Measurements from ENCODE around the gene MSMO1. TPM values are rescaled to one million over a fixed set of nuclear protein-coding genes. Genes with fewer than 3 reads are reported as not detected.
A peak's percentile ranks its signal among the peaks of the same experiment; 100 is the strongest.

MSMO1 gene
- total RNA-seq, 1 experiment from 2014 or later = 80.4 TPM

- Mint-ChIP-seq H3K9me3 (ENCODE audit: unreplicated experiment) (no peaks in the 10 kb centered on the region), H3K36me3 (ENCODE audit: insufficient read depth, unreplicated experiment) (peaks cover 63% of the 10 kb centered on the region), H3K27ac (ENCODE audit: low read depth, unreplicated experiment) (peak overlapping the region; percentile 13), H3K4me1 (ENCODE audit: insufficient read depth, unreplicated experiment) (peaks cover 36% of the 10 kb centered on the region), H3K4me3 (ENCODE audit: unreplicated experiment) (no peak overlapping the region), H3K27me3 (ENCODE audit: insufficient read depth, unreplicated experiment) (no peaks in the 10 kb centered on the region)
- DNase-seq (ENCODE audit: unreplicated experiment) = peak; percentile 68
- TF ChIP-seq CTCF (IDR thresholded peaks at IDR 0.05; ENCODE audit: unreplicated experiment) = no peak
- CTCF ChIA-PET = no interaction called here
- intact Hi-C loops (cut with micrococcal nuclease) = loop anchor here (1.0 kb wide), 1 partner anchor 15 kb away; the partner anchor contains the start of gene MSMO1
- POLR2A ChIA-PET = interaction anchor here (1.2 to 9.2 kb wide), 2 partner anchors 13 to 16 kb away, joined by 3 to 112 read pairs; partner anchors contain the start of gene MSMO1
- no TSS peak for BruUV-seq (replicated peaks)
These were observed 15.0 kb upstream of the MSMO1 start for GRCh38 chr4:165312506-165312905.

DNA sequence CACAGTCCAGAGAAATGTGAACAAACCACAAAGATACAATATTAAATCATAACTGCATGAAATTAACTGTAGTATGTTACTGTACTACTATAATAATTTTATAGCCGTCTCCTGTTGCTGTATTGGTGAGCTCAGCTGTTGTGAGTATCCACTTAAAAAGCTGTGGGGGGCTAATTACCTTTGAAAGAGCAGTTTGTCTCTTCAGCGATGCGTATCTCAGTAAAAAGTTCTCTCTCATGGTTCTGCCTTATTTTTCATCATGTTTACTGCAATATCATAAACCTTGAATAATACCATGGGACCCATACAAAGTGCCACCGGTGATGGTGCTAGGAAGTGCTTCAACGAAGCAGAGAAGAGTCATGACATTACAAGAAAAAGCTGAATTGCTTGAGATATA is 8.4 kb upstream of the MSMO1 start:
- Mint-ChIP-seq H3K4me3 (ENCODE audit: unreplicated experiment) (no peak overlapping the region), H3K9me3 (ENCODE audit: unreplicated experiment) (no peaks in the 10 kb centered on the region), H3K4me1 (ENCODE audit: insufficient read depth, unreplicated experiment) (no peaks in the 10 kb centered on the region), H3K27me3 (ENCODE audit: insufficient read depth, unreplicated experiment) (no peaks in the 10 kb centered on the region), H3K27ac (ENCODE audit: low read depth, unreplicated experiment) (no peak overlapping the region), H3K36me3 (ENCODE audit: insufficient read depth, unreplicated experiment) (peaks cover 68% of the 10 kb centered on the region)
- no peak for TF ChIP-seq CTCF (IDR thresholded peaks at IDR 0.05; ENCODE audit: unreplicated experiment)
- BruUV-seq (replicated peaks) = no TSS peak
- ChIA-PET CTCF (no interaction called here), POLR2A (interaction anchor here (0.9 kb wide), 1 partner anchor 8 kb away, joined by 3 read pairs; the partner anchor contains the start of gene MSMO1)
- intact Hi-C loops (cut with micrococcal nuclease) = no loop called here
- DNase-seq (ENCODE audit: unreplicated experiment) = no peak

DNA sequence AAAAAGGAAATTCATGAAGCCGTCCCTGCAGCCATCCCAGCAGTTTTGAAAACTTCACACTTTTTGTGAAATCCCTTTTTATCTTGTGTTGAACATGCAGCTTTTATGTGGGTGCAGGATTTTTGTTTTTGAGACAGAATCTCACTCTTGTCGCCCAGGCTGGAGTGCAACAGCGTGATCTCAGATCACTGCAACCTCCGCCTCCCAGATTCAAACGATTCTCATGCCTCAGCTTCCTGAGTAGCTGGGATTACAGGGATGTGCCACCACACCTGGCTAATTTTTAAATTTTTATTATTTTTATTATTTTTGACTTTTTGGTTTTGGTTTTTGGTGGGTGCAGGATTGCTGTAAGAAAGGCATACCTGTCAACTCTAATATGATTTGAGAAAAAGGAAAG is 8.0 kb upstream of the MSMO1 start:
- Mint-ChIP-seq H3K27ac (ENCODE audit: low read depth, unreplicated experiment) (no peak overlapping the region), H3K9me3 (ENCODE audit: unreplicated experiment) (no peaks in the 10 kb centered on the region), H3K27me3 (ENCODE audit: insufficient read depth, unreplicated experiment) (no peaks in the 10 kb centered on the region), H3K36me3 (ENCODE audit: insufficient read depth, unreplicated experiment) (peaks cover 64% of the 10 kb centered on the region), H3K4me3 (ENCODE audit: unreplicated experiment) (no peak overlapping the region), H3K4me1 (ENCODE audit: insufficient read depth, unreplicated experiment) (no peaks in the 10 kb centered on the region)
- no TSS peak for BruUV-seq (replicated peaks)
- POLR2A ChIA-PET = interaction anchor here (0.6 to 0.9 kb wide), 2 partner anchors 8 to 93 kb away, joined by 3 read pairs; partner anchors contain the start of gene MSMO1
- intact Hi-C loops (cut with micrococcal nuclease) = no loop called here
- TF ChIP-seq CTCF (IDR thresholded peaks at IDR 0.05; ENCODE audit: unreplicated experiment) = no peak
- CTCF ChIA-PET = interaction anchor here (0.6 to 0.7 kb wide), 2 partner anchors 149 to 236 kb away, joined by 3 read pairs; no protein-coding TSS in a partner anchor
- no peak for DNase-seq (ENCODE audit: unreplicated experiment)

DNA sequence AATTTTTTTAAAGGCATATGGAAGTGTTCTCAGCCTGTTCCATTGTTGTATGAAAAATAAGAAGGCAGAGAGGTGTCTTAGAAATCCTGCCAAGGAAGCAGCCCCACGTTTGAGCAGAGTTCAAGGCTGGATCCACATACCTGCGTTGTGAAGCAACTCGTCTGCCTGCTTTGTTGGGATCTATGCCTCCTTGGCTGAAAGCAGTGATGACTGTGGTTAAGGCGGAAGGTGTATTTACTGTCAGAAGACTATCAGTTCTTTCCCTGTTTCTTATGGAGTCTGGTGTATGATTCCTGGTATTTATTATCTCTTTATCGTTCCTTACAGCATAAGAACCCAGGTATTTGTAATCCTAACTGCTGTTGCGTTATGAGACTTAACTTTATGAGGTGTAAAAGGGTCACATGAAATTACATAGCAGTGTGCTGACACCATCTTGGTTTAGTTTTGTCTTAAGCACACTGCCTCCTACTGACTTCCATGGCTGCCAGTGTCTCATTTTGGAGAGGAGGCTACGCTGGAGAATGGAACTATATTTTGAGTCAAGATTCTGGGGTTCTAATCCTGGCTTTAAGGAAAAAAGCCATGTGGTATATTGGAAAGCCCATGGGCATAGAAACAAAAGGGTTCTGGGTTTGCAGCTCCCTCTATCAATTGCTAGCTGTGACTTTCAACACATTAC is 3.1 kb upstream of the MSMO1 start:
- H3K36me3 Mint-ChIP-seq (ENCODE audit: insufficient read depth, unreplicated experiment) = peaks cover 39% of the 10 kb centered on the region
- BruUV-seq (replicated peaks) = no TSS peak
- H3K27me3 Mint-ChIP-seq (ENCODE audit: insufficient read depth, unreplicated experiment) = no peaks in the 10 kb centered on the region
- H3K4me3 Mint-ChIP-seq (ENCODE audit: unreplicated experiment) = no peak overlapping the region
- H3K9me3 Mint-ChIP-seq (ENCODE audit: unreplicated experiment) = no peaks in the 10 kb centered on the region
- POLR2A ChIA-PET = interaction anchor here (0.7 to 7.7 kb wide), 4 partner anchors 11 to 118 kb away, joined by 3 to 146 read pairs (median 58); partner anchors contain the start of gene KLHL2
- intact Hi-C loops (cut with micrococcal nuclease) = no loop called here
- H3K27ac Mint-ChIP-seq (ENCODE audit: low read depth, unreplicated experiment) = no peak overlapping the region
- DNase-seq (ENCODE audit: unreplicated experiment) = no peak
- H3K4me1 Mint-ChIP-seq (ENCODE audit: insufficient read depth, unreplicated experiment) = peaks cover 15% of the 10 kb centered on the region
- no peak for TF ChIP-seq CTCF (IDR thresholded peaks at IDR 0.05; ENCODE audit: unreplicated experiment)
- CTCF ChIA-PET = interaction anchor here (0.6 to 2.7 kb wide), 2 partner anchors 172 to 193 kb away, joined by 3 to 12 read pairs; no protein-coding TSS in a partner anchor

All from MCF 10A (cell line).